Measurements from ENCODE around the gene RMND5A.
A peak's percentile ranks its signal among the peaks of the same experiment; 100 is the strongest.
"Not testable (repeated sequence)": the region's sequence is repeated elsewhere in the genome, so short reads cannot be mapped to it uniquely, and the experiment has no call there.

Gene RMND5A

DNA sequence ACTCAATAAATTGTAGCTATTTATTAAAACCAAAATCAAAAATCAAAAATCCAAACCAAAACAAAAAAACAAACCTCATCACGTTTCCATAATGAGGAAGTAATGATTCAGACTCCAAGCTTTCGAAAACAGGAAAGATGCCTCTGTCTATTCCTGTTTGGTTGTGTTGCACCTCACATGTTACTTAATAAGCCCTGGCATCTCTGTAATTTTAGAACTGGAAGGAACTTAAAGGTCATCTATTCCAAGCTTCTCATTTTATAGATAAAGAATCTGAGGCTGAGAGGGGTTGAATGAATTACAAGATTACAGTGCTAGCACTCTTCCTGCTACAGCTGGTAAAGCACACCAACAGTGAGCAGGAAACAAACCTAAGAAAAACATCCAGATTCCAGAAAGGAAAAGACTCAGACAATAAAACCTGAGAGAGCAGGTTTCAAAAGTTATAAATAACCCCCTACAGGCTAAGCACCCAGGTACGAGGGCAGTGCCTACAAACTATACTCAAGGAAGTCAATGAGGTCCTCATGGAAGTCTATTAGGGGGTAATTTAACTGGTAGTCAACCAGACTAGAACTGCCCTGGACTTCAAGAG is 5.4 kb upstream of the RMND5A start:
- not testable (repeated sequence) for DNase-seq

DNA sequence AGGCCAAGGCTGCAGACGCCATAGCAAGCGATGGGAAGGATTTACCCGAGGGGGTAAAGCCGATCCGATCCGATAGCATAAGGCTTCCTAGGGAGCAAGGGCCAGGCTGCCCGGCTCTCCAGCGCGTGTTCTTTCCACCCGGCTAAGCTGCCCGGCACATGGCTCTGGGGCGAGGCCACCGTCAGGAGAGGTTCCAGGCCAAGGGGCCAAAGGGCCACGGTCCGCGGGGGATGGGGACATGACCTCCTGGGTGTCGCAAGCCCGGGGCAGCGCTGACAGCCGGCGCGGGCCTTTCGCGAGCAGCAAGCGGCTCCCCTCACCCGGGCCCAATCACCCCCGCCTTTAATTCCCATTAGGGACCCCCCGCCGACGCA is 841 bp upstream of the RMND5A start:
- not testable (repeated sequence) for DNase-seq

DNA sequence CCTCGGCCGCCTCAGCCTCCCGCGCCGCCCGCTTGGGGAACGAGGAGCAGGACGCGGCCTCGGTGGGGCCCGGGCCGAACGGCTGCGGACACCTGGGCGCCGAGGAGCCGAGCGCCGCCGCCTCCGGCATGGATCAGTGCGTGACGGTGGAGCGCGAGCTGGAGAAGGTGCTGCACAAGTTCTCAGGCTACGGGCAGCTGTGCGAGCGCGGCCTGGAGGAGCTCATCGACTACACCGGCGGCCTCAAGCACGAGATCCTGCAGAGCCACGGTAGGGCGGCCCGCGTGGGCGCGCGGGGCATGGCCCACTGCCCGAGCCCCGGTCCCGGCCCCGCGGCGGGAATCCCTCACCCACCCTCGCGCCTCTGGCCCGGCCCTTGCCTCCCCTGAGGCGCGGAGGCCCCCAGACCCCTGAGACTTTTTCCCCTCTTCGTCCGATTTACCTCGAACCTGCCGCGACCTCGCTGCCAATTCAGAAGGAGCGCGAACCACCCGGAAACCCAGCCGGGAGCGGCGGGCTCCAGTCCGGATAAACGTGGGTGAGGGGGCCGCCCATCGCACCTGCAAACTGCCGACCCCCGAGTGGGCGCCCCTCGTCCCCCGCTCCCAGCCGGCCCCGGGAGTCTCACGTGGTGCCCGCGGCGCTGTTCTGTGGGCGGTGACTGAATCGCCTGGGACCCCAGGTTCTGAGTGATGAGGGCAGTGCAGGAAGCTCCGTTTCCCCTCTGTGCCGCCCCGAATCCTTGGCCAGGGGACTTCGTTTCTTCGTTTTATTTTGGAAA is 639 bp downstream of the RMND5A start:
- peak in 33 of 56 donors; percentile 3 to 58 (median 25) for DNase-seq

DNA sequence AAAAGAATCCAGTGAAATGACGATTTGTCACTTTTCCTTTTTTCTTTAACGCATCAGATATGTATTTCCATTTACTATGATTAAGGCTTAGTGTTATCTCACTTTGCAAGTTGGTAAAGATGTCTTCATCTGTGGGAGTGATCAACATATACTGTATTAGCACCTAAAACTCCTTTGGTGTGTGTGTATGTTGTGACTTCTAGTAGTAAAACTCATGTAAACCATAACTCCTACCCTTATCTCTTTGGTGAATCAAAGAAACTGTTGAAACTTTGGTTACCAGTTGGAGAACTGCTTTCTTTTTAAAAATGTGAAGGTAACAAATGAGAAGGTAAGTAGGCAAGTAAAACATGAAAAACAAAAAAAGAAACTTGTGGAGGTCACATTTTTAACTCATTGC is 5.6 kb downstream of the RMND5A start:
- not testable (repeated sequence) for DNase-seq

DNA sequence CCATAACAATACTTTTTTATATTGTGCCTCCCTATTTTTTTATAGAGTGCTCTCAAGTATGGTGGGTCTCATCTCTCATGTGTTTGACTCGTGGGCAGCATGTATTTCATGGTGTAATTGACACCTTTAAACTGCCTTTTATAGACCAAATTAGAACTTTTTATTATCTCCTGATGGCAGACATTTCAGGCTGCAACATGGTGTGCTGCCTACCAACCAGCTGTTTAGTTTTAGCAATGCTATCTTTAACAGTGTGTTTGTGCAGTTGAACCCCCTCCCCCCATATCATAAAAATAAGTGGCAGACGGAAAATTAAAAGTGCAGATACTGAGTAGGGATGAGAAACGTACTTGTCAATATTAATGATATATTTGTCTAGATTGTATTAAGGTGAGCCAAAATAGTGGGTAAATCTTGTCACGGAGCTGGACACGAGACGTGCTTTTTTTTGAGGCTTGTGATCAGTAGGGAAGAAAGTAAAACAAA is 12.0 kb downstream of the RMND5A start:
- DNase-seq = not testable (repeated sequence)

DNA sequence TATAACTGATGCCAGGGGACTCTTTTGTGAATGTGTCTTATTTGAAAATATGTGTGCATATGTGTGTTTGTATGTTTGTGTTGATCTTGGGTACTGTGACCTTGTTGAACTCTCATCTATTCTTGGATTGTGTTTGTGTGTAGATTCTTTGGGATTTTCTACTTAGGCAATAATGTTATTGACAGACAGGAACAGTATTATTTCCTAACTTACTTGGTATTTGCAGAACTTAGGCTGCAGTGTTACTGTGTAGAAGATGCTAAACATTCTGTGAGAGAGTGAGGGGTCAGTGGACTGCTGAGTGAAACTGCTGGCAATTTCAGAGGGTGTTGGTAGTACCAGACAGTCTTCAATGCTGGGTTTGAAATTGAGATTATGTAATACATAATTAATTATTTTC is 12.7 kb downstream of the RMND5A start:
- not testable (repeated sequence) for DNase-seq

DNA sequence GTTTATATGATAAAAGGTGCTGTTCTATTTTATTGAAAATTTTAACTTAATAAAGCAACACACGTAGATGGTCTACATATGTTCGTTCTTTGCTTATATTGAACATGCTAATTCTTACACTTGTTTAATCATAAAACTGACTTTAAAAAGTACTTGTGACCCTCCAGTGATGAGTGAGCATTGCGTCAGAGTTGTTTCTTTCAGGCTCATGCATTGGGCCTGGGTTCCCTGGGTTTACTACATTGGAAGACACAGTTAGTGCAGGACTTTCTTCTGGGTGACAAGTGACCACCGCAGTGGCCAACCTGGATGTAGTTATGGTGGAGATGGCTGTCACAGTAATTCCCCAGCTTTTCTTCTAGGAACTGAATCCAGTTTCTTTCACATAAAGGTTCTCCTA is 13.4 kb downstream of the RMND5A start:
- DNase-seq = not testable (repeated sequence)

DNA sequence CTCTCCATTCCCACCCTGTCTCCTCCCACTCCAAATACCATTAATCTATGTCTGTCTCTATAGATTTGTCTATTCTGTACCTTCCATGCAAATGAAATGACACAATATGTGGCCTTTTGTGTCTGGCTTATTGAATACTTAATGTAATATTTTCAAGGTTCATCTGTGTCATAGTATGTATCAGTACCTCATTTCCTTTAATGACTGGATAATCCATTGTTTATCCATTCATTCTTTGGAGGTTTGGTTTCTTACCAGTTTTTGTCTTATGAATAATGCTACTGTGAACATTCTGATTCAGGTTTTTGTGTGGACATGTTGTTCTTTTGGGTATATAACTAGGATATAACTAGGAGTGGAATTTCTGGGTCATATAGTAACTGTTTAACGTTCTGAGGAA is 14.8 kb downstream of the RMND5A start:
- DNase-seq = not testable (repeated sequence)

DNA sequence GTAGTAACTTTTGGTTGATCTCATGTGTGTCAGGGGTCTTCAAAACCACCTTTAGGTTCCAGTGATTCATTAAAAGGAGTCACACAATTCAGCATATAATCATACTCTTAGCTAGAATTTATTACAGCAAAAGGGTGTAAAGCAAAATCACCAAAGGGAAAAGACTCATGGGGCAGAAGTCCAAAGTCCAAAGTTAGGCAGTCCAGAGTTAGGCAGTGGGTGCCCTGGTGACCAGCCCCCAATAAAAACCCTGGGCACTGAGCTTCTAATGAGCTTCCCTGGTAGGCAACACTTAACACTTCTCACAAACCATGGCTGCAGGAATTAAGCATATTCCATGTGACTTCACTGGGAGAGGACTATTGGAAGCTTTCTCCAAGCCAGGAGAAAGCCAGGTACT is 19.4 kb downstream of the RMND5A start:
- DNase-seq = not testable (repeated sequence)

DNA sequence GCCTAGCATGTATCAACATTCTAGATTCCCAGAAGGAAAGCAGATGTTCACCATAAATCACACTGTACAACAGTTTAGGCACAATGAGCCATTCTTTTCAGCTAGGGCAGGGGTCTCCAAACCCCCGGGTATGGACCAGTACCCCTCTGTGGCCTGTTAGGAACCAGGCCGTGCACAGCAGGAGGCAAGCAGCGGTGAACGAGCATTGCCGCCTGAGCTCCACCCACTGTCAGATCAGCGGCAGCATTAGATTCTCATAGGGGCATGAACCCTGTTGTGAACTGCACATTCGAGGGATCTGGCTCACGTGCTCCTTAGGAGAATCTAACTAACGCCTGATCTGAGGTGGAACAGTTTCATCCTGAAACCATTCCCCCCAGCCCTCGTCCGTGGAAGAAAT is 19.8 kb downstream of the RMND5A start:
- DNase-seq = not testable (repeated sequence)

DNA sequence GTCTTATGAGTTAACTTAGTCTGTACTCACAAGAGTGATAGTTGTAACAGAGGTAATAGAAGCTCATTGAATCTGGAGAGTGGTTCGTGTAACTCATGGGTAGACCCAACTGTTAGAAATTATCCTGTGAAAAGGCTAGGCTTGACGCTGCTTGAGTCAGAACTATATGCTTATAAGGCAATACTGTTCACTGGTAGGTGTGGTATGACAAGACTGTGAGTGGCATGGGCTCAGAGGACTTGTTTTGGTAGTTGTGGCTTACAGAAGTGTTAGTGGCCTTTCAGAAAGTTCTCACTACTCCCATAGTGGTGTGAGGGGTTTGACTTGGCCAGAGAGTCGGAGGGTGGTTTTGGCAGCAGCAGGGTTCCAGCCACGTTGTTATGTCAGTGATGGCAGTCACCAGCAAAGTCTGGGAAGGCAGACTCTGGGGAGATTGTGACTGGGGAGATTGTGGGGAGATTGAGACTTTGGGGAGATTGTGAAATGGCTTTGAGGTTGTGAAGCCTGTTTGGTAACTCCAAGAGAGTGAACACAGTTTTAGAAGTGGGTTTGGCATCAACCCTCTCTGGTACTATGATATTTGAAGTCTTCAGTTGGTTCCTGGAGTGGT is 21.9 kb downstream of the RMND5A start:
- not testable (repeated sequence) for DNase-seq

DNA sequence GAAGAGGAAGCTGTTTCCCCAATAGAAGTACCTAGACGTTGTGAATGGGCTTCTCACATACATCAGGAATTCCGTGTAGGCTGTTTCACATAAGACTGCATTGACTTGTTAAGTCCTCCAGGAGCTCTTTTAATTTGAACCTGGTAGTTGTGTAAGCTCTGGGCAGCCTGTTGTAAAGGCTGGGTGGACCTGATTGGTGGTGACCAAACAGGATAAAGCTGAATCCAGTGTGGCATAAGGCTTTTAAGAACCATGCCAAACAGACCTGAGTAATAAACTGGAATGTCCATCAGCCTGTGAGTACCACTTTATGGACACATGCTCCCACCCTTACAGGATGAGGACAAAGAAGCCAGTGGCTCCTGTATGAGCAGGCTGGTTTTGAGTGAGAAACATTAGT is 24.1 kb downstream of the RMND5A start:
- no peak for DNase-seq

DNA sequence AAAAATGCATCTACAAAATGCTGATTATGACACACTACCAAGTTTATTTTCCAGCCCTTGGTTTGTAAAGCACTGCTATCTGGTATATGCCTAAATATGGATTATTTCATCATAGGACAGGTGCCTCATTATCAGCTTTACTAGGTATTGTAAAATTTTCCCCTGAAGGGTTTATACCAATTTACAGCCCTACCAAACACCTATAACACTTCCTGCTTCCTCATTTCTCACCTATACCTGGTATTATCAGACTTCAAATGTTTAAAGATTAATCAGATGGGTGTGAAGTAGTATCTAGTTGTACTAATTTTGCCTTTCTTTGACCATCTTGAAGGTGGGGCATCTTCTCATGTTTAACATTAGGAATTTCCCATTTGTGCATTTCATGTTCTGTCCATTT is 26.8 kb downstream of the RMND5A start:
- DNase-seq = no peak

DNA sequence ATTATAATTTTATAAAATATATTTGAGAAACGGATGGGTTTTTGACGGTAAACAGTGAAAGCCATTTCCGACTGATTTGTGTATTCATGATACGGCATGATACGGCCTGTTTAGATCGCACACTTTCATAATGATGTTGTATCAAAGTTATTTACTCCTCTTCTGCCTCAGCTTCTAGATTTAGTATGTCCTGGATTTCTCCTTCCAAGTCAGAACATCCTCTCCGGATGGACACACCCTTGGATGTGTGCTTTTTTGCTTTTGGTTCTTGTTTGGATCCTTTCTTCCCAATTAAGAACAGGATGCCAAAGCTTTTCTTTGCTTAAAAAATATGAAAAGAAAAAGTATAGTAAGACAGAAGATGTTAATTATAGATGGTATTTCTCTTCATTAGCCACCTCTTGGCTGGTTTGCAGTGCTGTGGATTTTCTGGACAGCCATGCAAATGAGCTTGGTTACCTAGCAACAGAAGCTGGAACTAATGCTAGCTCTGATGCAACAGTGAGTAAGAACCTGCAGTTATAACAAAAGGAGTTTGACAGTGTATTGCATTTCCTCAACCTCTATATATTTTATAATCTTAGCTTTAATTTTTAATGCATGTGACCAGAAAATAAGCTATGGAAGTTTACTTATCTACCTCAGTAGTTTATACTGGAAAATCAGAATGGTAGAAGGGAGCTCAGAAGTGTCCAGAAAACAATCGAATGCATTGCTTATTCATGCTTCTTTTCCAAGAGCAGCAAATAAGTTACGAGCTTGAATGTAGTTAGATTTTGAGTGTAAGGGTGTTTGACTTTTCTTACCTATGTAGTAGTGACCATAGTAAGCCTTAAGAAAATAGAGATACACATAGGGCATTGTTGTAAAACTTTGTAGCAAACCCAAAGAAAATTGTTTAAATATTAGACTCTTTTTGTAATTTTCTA is 27.9 kb downstream of the RMND5A start:
- peak in 16 of 56 donors; percentile 5 to 66 (median 22) for DNase-seq

DNA sequence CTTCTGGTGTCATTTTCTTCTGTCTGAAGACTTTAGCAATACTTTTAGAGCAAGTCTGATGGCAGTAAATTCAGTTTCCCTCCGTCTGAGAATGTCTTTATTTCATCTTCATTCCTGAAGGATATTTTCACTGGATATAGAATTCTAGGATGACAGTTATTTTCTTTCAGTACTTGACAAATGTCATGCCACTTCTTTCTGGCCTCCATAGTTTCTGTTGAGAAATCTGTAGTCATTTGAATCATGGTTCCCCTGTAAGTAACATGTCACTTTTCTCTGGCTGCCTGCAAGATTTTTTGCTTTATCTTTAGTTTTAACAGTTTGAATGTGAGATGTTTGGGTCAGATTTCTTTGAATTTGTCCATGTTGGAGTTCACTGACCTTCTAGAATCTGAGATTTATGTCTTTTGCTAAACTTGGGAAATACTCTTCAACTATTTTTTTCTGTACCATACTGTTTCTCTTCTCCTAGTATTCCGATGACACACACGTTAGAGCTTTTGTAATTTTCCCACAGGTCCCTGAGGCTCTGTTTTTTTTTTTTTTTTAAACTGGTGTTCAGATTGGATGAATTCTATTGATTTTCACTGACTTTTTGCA is 30.2 kb downstream of the RMND5A start:
- DNase-seq = no peak

DNA sequence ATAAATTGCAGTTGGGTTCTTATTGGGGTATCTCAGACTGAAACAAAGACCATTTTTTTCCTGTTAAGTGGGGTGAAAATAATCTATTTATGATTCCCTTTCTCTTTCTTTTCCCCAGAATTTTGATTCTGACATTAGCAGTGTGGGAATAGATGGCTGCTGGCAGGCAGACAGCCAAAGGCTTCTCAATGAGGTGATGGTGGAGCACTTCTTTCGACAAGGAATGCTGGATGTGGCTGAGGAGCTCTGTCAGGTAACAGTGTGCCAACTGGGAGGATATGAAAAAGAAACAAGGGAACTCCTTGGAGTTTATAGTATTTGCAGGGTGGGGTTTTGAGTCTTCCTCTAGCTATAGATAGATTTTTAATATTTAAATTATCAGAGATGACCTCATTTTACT is 31.7 kb downstream of the RMND5A start:
- DNase-seq = no peak

DNA sequence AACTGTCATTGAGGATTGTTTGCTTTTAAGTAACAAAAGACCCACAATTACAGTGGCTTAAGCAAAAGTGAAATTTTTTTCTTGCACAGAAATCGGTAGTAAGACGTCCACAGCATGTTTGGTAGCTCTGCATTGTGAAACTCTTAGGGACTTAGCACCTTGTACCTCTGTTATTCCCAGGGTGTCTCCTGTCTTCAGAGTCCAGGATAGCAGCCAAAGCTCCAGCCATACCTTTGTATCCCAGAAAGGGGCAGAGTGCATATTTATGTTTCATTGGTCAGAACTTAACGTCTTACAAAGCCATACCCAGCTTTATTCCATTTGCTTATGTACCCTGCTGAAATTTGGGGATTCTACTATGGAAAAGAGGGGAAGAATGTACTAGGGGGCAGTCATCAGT is 32.8 kb downstream of the RMND5A start:
- DNase-seq = no peak

DNA sequence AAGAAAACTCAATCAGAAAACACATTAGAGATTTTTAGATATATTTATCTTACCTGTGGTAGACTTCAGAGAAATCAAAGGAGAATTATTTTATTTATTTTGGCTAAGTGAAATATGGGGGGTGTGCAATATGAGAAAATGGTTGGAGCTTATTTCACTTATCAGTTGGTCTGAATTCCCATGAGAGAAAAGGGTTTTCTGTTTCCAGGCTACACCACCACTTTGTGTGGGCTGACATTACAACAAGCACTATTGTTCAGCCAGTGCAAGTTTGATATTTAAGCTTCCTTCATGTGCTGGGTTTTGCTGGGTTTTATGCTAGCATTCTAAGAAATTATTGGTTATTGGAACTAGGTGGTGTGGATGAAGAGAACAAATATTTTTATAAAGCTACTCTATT is 33.5 kb downstream of the RMND5A start:
- DNase-seq = peak in 1 of 56 donors; percentile 12

DNA sequence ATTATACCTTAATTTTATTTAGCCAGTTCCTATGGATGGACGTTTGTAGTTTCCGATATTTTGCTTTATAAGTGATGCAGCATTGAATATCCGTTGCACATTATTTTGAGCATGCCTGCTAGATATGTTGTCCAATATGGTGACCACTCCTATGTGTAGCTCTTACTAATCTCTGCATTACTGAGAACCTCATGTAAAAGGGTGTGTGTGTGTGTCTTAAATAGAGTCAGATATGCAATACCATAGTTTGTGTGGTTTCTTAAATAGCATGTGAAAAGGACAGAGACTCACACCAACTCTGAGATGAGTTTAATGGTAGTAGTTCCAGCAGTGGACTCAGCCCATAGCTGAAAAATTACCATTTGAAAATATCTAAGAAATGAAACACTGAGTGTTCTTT is 38.3 kb downstream of the RMND5A start:
- DNase-seq = no peak

DNA sequence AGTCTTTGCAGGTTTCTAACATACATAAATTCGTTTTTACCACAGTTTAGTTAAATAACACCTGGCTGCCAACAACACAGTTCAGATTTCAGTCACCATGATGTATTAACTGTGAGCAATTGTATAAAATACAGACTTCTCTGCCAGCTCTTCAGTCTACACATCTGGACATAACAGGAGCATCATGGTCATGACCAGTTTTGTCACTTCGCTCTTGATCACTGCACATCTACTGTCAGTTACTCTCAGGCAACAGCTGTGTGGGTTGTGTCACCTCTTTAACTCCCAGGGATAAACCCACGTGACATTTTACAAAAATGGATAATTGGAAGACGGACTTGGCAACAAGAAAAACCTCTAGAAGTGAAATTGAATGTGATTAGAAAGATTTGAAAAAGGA is 40.3 kb downstream of the RMND5A start:
- DNase-seq = no peak
